IPS DF 4.7 (cell line): ENCODE measurements around the gene NUDT4.
"Not testable (repeated sequence)": the region's sequence is repeated elsewhere in the genome, so short reads cannot be mapped to it uniquely, and the experiment has no call there.

Experiments
- DNase-seq: peaks from one replicate; pipeline ENCODE4 v3.0.0-alpha.2; 2013; ENCODE audit warnings: low spot score; ENCODE audit errors: extremely low read depth

The NUDT4 gene

DNA sequence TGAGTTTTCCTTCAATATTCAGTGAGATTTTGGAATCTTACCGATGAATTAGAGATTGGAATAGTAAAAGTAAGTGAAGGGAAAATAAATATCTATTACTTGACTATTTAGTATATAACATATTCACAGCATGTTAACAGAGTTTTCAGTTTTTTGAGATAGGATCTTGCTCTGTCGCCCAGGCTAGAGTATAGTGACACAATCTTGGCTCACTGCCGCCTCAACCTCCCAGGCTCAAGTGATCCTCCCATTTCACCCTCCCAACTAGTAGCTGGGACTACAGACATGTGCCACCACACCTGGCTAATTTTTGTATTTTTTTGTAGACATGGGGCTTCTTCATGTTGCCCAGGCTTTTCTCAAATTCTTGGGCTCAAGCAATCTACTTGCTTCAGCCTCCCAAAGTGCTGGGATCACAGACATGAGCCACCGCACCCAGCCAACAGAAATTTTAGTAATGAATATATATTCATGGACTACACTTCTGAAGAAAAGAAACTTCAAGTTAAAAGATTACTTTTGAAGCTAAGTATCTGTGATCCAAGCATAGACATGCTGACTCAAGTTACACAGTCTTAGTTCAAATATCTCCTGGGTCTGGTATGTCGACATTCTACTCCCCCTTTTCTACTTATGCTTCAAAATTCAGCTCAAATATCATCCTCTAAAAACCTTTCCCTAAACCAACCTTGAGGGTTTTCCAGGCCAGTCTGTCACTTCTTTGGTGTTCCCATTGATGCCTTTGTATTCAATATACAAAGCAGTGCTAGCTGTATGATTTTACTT, 50.2 kb downstream of the NUDT4 start:
- DNase-seq = no peak

DNA sequence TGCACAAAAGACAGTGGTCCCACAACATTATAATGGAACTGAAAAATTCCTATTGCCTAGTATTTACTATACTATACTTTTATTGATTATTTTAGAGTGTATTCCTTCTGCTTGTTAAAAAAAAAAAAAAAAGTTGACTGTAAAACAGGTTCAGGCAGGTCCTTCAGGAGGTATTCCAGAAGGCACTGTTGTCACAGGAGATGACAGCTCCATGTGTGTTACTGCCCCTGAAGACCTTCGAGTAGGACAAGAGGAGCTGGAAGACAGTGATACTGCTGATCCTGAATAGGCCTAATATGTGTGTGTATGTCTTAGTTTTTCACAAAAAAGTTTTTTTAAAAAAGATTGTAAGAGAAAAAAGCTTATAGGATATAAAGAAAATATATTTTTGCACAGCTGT, 51.7 kb downstream of the NUDT4 start:
- no peak for DNase-seq

DNA sequence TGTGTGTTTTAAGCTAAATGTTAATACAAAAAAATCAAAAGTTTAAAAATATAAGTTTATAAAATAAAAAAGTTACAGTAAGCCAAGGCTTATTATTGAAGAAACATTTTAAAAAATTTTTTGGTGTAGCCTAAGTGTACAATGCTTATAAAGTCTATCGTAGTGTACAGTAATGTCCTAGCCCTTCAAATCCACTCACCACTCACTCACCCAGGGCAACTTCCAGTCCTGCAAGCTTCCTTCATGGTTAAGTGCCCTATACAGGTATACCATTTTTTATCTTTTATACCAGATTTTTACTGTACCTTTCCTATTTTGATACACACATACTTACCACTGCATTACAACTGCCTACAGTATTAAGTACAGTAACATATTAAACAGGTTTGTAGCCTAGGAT, 52.1 kb downstream of the NUDT4 start:
- no peak for DNase-seq

DNA sequence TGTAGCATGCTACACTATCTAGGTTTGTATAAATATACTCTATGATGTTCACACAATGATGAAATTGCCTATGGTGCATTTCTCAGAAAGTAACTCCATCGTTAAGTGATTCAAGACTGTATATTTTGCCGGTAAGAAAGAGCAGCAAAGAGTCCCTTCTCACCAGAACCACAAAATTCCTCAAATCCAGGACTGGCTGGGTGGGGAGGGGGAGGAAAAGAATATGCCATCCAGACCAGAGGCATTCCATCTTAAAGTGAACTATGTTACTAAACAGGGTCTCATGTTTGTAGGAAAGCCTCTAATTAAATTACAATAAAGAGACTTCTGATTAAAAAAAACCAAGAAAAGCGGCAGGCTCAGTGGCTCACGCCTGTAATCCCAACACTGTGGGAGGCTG, 52.6 kb downstream of the NUDT4 start:
- DNase-seq = no peak

DNA sequence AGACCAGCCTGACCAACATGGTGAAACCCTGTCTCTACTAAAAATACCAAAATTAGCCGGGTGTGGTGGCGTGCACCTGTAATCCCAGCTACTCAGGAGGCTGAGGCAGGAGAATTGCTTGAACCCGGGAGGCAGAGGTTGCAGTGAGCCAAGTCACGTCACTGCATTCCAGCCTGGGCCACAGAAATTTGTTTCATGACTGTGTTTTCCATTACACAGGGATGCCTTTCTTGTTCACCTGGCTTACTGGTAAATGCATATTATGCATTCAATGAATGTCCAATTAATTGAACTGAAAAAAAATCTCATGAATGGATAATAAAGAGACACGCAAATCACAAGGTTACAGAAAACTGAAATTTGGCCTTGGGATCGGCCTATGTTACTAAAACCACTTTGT, 54.3 kb downstream of the NUDT4 start:
- not testable (repeated sequence) for DNase-seq

DNA sequence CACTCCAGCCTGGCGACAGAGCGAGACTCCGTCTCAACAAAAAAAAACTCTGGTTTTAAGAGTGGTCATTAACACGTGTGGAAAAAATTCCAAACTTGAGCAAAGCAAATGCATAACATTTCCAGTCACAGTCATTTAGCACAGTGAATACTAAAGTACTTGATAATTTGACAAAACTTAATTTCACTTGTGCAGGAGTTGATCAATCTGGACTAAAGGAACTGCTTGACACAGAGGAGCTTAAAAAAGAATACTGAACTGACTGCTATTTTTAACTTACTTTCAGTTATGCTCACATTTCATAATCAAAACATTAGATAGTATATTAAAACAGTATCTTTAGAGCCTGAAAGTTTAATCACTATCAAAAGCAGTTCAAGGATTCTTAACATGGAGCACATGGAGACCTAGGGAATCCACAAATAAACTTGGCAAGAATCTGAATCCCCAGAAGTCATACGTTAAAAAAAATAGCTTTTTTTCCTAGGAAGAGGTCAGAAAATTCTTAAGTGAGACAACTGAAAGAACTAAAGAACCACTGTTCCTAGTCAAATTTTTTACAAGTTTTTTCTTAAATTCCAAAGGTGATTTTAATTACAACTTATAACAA, 56.6 kb downstream of the NUDT4 start:
- no peak for DNase-seq

DNA sequence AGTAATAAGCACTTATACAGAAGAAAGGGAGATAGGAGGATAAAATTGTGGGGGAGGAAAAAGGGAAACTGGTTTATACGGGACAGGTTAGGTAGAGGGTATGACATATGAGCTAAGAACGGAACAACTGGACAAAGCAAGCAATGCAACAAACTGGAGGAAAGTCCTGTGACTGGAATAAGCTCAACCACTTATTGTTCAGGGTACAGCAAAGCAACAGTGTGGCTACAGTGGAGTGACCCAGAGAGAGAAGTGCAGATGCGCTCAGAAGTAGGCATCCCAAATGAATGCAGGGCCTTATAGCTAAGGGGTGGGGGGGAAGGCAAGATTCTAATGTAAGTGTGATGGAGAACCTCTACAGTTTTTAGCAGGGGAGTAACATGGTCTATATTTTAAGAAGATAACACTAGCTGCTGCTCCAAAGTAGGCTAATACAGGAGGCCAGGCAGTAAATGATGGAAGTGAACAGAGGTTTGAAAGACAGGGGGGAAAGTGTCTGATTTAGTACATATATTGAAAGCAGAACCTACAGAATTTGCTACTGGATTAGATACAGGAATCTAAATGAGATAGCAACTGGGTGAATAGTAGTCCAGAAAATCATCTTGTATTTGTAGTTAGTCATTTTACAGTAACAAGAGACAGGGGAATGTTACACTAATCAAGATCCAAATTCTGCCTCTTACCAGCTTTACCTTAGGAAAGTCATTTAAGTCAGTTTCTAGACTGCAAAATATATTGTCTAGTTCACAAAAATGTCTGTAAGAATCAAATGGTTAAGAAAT, 60.7 kb downstream of the NUDT4 start:
- no peak for DNase-seq

DNA sequence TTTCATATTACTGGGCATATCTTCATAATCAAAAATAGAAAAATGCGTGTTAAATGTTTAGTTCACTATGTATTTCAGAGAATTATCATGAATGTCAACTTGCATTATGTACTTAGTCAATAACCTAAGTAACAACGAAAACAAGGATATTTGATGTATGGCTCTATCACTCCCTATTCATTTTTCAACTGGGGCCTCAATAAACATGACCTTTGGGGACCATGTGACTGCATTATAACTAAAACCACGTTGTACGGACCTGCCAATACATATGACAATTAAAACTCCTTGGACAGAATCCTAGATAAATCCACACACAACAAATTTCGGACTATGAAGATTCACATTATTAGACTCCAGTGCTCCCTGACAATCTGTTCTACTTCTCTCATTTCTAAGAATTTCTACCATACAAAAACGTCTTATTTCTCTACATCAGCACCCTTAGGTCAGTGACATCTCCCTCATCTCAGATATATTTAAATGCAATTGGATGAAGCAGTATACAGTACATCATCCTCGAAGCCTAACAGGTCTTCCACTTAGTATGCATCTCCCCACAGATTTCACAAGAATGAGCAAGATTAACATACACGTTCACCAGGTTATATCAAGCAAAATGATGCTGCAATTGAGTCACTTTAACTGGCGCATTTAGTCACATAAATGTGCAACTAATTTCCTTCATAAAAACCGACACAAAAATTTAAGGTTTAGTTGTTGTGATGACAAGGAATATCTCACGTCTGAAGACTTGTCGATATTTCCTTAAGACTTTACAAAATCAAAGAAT, 62.5 kb downstream of the NUDT4 start:
- DNase-seq = no peak

DNA sequence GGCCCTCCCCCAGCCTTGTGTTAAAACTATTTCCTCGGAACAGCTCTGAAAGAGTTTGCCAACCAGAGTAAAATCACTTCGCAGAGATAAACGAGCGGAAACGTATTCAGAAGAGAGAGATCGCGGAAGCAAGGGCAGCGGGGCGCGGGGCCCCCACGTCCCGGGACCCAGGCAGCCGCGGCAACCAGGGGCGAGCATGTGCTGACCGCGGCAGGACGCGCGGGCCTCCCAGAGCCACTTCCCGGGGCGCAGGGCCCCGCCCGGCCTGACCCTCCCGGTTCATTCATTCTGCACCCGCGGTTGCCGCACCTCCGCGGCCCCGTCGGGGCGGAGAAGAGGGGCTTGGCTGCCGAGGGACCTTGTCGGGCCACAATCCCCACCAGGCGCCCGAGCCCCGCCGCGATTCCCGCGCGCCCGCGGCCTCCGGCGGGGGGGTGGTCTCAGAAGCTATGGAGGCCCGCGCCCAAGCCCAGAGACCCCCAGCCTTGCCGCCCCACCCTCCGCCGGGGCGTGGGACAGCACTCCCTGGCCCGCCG, 63.4 kb downstream of the NUDT4 start:
- no peak for DNase-seq

DNA sequence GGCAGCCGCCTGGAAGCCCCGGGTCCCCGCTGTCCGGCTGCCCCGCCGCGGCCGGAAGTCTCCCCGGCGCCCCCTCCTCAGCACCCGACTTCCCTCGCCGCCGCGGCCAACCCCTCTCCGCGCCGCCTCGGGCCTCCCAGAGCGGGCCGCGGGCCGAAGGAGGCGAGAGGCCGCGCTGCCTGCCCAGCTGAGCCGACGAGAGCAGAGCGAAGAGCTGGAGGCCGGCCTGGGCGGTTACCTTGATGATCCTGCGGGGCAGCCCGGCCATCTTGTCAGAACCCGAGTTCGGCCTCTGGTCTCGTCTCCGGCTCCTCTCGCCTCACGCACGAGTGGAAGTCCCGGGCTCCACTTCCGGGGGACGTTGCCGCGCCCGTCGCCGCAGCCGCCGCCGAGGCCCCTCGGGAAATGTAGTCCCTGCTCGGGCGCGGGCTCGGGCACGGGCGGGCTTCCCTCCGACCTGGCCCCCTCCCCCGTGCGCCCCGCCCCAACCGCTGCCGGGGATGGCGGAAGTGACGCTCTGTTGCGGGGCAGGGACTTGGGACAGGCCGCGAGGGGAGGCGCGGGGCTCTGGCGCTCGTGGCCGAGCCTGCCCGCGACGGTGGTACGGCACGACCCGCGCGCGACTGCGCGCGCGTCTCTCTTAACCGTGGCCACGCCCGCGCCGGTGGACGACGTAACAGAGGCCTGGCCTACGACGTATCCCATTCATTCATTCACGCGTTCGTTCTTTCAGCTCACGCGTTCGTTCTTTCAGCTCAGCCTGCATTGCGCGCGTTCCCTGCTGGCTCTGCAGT, 64.1 kb downstream of the NUDT4 start, which contains the start of gene UBE2N:
Gene UBE2N, minus strand, starts transcription at position 331 of the 794 bp plus-strand sequence. Its CDS starts 63 bp downstream, at position 268.
- peak; percentile 66 for DNase-seq

DNA sequence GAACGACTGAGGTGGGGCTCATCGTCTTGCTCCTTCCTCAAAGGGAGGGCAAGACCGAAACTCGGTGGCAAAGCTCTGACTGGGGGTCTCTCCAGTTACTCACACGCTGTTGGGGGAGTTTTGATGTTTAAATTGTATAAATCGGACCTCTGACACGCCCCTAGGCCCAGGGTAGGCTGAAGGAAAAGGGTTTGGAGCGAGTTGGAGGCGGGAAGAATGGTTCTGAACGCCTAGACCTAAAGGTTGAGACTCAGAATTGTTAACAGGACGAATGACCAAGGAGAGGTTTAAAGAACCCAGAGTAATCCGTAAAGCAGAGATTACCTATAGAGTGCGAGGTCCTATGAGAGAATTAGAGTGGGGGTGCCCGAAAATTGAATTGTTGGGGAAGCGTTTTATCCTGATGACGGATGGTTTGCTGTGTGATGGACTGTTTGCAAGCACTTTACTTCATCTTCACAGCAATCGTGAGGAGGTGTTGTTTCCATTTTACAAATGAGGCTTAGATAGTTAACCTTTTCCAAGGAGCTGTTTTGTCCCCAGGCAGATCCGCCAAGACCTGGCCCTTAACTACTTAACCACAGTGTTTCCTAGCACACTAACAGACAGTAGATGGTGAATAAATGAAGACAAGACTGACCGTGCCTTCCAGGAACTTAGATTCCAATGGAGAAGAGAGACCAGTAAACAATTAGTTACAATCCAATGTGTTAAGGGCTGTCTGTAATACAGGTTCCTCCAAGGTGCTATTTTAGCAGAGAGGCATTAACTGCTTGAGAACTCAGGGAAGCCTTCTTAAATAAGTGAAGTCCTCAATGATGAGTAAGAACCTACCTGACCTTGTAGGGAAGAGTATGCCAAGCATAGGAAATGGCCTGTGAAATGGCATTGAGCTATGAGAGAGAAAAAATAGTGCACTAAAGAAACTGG, 65.0 kb downstream of the NUDT4 start:
- no peak for DNase-seq

DNA sequence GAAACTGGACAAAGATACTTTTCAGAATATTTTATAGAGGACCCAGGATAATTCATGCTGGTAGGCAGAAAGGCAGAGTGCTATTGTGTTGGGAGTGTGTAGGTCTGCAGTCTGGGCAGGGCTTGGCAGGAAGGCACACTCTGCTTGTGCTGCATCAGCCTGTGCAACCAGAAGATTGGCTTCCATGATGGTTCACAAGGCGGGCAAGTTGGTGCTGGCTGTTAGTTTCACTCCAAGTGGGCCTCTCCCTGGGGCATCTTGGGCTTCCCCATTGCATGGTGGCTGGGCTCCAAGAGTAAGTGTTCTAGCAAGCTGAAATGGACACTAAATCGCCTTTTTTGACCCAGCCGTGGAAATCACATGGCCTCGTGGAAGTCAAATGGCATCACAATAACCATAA, 65.9 kb downstream of the NUDT4 start:
- DNase-seq = no peak

DNA sequence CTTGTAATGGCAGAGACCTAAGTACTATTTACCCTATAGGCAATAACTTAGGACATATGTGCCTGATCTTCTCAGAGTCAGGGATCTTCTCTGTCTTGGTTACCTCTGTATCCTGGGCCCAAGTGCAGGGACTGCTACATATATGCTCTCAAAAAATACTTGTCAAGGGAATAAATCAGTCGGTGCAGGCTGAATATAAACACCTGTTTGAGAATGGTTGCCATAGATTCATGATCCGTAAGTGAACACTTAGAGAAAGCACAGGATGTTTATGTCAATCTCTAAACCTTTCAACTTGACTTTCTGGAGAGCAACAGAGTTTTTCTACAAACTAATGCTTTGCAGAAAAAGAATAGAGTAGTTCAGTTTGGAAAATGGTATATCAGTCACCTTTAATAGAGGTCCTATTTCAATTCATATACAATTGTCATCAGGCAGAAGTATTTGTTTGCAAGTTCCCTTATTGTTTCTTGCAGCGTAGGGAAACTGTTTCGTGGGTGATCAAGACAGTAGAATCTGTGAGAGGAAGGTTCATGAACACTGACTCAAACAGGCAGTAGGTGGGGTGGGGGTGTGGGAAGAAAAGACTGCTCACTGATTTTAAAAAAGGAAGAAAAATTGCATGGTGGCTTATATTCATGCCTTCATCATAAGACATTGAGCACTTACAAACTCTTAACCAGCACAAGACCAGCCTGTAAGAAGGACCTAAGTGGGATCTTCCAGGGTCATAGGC, 70.0 kb downstream of the NUDT4 start:
- no peak for DNase-seq

DNA sequence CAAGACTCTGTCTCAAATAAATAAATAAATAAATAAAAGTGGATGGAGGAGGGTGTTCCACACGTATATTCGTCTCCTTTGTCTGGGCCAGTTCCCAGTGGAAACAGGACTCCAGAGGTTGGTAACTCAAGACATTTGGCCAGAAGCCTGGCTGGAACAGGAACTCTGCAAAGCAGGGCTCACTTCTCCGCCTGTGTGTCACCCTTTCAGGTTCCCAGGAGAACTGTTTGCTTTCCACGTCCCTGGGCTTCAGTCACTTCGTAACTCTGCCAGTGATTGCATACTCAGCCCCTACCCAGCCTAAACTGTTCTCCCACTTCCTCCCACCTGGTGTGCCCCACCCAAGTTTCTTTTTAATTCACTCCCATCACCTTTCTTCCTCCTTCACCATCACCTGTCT, 71.1 kb downstream of the NUDT4 start:
- no peak for DNase-seq

DNA sequence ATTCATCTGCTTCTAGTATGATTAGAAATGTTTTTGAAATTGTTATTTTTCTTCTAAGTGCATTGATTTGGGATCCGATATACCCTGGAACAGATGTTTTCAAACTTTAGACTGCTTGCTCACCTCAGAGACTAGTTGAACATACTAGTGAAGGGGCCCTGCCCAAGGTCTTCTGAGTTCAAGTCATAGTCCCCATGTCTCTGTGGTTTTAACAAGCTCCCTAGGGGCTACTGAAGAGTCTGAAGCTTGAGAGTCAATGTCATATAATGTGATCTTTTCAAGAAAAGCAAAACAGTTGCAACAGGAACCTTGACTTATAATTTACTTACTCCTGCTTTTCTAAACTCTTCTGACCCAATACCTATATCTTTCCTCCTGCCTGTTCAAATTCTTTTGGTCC, 71.6 kb downstream of the NUDT4 start:
- DNase-seq = no peak

DNA sequence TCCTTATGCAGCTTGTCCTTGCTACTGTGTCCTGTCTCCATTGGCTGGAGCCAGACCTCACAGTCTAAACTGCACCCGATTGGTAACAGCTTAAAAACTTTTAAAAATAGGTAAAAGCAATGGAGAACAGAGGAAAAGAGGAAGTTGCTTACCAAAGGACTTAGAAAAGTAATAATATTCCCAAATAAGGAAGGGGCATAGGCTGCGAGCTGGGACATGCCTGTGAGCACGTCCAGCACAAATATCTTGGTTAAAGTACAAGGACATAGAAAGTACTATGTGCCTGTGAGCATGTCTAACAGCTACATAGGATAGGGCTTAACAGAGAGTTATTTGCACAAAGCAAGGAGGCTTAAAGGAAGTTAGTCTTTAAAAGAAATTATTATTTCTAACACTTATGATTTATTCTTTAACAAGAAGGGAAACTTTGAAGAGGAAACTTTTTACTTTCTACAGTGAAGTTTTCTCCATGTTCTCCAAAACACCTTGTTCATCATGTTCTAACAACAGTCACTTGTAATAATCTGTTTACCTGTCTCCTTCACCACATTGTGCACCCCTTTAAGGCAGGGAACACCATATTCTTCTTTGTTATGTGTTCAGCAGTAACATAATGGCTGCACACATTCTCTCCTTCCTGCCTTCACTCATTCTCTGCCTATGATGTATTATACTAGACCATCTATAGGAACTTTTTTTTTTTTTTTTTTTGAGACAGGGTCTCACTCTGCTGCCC, 73.9 kb downstream of the NUDT4 start:
- DNase-seq = no peak

DNA sequence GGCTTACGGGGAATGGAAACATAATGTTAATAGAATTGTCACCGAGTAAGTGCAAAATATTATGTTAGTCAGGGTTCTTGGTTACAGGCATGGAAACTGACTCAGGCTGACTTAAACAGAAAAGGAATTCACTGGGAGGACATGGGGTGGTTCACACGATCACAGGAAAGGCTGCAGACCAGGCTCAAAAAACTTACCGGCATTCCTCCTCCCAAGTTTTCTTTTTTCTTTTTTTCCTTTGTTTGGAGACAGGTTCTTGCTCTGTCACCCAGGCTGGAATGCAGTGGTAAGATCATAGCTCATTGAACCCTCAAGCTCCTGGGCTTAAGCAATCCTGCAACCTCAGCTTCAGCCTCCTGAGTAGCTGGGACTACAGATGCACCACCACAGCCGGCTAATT, 75.9 kb downstream of the NUDT4 start:
- no peak for DNase-seq

DNA sequence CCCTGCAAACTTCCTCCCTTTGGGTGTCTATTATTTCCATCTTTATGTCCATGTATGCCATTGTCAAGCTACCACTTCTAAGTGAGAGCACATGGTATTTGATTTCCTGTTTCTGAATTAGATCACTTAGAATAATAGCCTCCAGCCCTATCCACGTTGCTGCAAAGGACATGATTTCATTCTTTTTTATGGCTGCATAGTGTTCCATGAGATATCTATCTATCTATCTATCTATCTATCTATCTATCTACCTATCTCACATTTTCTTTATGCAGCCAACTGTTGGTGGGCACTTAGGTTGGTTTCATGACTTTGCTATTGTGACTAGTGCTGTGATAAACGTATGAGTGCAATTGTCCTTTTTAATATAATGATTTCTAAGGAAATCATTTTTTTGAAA, 78.4 kb downstream of the NUDT4 start:
- no peak for DNase-seq
